BE2C (cell line): ENCODE results near the gene UGT1A5.

ENCODE experiments used
- DNase-seq: peaks from one replicate; pipeline ENCODE4 v3.0.0-alpha.2; 2020
- H3K27me3 ChIP-seq: fragments of 250-450 bp; sonication (Bioruptor Pico); 2 replicates; pipeline ENCODE4 v1.5.1; 2020; ENCODE audit warnings: mild to moderate bottlenecking
- H3K36me3 ChIP-seq: fragments of 250-450 bp; sonication (Bioruptor Pico); 2 replicates; pipeline ENCODE4 v1.5.1; 2020; ENCODE audit warnings: mild to moderate bottlenecking
- H3K4me1 ChIP-seq: fragments of 250-450 bp; sonication (Bioruptor Pico); 2 replicates; pipeline ENCODE4 v1.5.1; 2020
- H3K4me3 ChIP-seq: 2 replicates; pipeline ENCODE4 v1.5.1; 2011; ENCODE audit warnings: low read depth, low read length
- H3K9me3 ChIP-seq: fragments of 250-450 bp; sonication (Bioruptor Pico); 2 replicates; pipeline ENCODE4 v1.5.1; 2020
- CTCF ChIP-seq: IDR thresholded peaks from 2 replicates; pipeline ENCODE4 v1.5.1; 2012; ENCODE audit warnings: mild to moderate bottlenecking, low read depth, low read length

UGT1A5 gene

DNA sequence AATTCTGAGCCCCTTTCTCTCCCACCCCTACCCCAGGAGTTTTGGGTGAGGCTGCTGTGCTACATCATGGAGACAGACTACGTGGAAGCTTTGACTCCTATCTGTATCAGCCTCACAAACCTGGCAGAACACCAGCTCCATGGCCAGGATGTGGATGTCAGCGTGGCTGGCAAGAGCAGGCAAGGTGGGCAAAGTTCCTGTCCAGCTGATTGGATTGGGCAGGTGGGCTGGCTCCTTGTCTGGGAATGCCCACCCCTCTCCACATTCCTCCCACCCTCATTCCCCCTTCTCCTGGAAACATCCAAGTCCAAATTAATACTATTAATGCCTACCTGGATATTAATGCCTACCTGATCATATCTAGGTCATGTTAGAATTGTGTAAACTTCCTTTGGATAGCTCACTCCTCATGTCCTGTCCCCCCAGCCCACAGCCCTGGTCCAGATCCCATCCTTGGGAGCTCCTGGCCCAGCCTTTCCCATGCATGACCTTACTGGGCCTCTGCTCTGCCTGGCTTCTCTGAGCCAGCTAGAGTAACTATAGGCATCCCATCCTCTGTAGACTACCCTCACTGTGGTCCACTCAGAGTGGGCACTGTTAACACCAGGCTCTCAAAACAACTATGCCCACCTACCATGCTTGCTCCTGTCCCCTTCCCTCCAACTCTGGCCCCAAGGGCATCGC, 89.6 kb downstream of the UGT1A5 start:
- DNase-seq = no peak
- TF ChIP-seq CTCF = no peak
- H3K9me3 ChIP-seq = no peaks in the 10 kb centered on the region
- H3K36me3 ChIP-seq = no peaks in the 10 kb centered on the region
- no peak overlapping the region for H3K4me3 ChIP-seq
- H3K27me3 ChIP-seq = no peaks in the 10 kb centered on the region
- H3K4me1 ChIP-seq = no peaks in the 10 kb centered on the region

- Histone ChIP-seq H3K4me3 (no peak overlapping the region), H3K4me1 (no peaks in the 10 kb centered on the region), H3K36me3 (no peaks in the 10 kb centered on the region), H3K27me3 (peaks cover 6% of the 10 kb centered on the region; the same call in 1 of the 2 replicates), H3K9me3 (no peaks in the 10 kb centered on the region)
- no peak for DNase-seq
- no peak for TF ChIP-seq CTCF
These were observed 90.7 kb downstream of the UGT1A5 start for GRCh38 chr2:233803292-233803911.

DNA sequence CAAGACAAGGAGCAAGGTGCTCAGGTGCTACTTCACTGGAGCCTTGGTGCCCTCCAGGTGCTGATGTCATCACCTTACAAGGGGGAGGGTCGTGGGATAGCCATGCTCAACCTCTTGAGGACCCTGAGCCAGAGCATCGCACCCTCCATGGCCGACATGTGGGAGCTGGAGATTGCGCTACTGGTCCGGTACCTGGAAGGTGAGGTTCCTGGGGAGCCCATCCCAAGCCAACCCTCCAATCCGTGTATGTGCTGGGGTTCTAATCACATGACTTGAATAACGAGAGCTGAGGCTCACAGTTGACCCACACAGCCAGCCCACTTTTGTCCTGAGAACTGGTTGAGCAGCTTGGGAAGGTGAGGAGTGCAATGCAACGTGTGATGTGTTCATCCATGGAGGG, 91.3 kb downstream of the UGT1A5 start:
- DNase-seq = no peak
- Histone ChIP-seq H3K4me3 (no peak overlapping the region), H3K9me3 (no peaks in the 10 kb centered on the region), H3K4me1 (no peaks in the 10 kb centered on the region), H3K36me3 (no peaks in the 10 kb centered on the region), H3K27me3 (peaks cover 12% of the 10 kb centered on the region)
- no peak for TF ChIP-seq CTCF

GRCh38 chr2:233807215-233807865, 94.6 kb downstream of the UGT1A5 start:
- TF ChIP-seq CTCF = no peak
- H3K27me3 ChIP-seq = peaks cover 17% of the 10 kb centered on the region
- H3K36me3 ChIP-seq = no peaks in the 10 kb centered on the region
- H3K9me3 ChIP-seq = no peaks in the 10 kb centered on the region
- no peak overlapping the region for H3K4me3 ChIP-seq
- no peak for DNase-seq
- H3K4me1 ChIP-seq = no peaks in the 10 kb centered on the region

GRCh38 chr2:233807966-233808935, 95.5 kb downstream of the UGT1A5 start:
- Histone ChIP-seq H3K4me1 (no peaks in the 10 kb centered on the region), H3K9me3 (no peaks in the 10 kb centered on the region), H3K4me3 (no peak overlapping the region), H3K36me3 (no peaks in the 10 kb centered on the region), H3K27me3 (peaks cover 17% of the 10 kb centered on the region)
- no peak for TF ChIP-seq CTCF
- no peak for DNase-seq
